Tibial artery (tissue), 4 donors: ENCODE measurements around the gene NR2F6.
"Not testable (repeated sequence)": the region's sequence is repeated elsewhere in the genome, so short reads cannot be mapped to it uniquely, and the experiment has no call there.

Source experiments
- DNase-seq, 2 donors: peaks; one replicate each; pipeline ENCODE4 v3.0.0-alpha.2; 2019
- H3K27ac ChIP-seq, 2 donors: fragments of 200-600 bp; sonication (generic) in 1 of 2; 1 replicate in 1 of 2; 2 replicates in 1 of 2; pipeline ENCODE4 v1.5.1; 2018 to 2019; ENCODE audit warnings: mild to moderate bottlenecking in 1 of 2
- H3K27me3 ChIP-seq, 2 donors: fragments of 200-600 bp; sonication (generic) in 1 of 2; one replicate each; pipeline versions ENCODE4 v1.5.1 to v1.6.0; 2016 to 2019
- H3K36me3 ChIP-seq, 3 donors: fragments of 200-600 bp; sonication (generic) in 2 of 3; one replicate each; pipeline ENCODE4 v1.5.1; 2016 to 2019; ENCODE audit warnings: mild to moderate bottlenecking in 2 of 3
- H3K4me1 ChIP-seq, 4 donors: fragments of 200-600 bp; sonication (generic) in 2 of 4; 1 replicate in 3 of 4; 2 replicates in 1 of 4; pipeline ENCODE4 v1.5.1; 2016 to 2019
- H3K4me3 ChIP-seq, 2 donors: fragments of 200-600 bp; sonication (generic) in 1 of 2; 1 replicate in 1 of 2; 2 replicates in 1 of 2; pipeline ENCODE4 v1.5.1; 2018 to 2019; ENCODE audit warnings: mild to moderate bottlenecking in 2 of 2
- H3K9me3 ChIP-seq, 3 donors: fragments of 200-600 bp; sonication (generic) in 1 of 3; one replicate each; pipeline ENCODE4 v1.5.1; 2016 to 2019
- CTCF ChIP-seq, 2 experiments: fragments of 200-600 bp in 1 of 2; fragments of 450-650 bp in 1 of 2; IDR thresholded peaks; one replicate each; pipeline ENCODE4 v1.5.1; 2017 to 2019; ENCODE audit warnings: antibody characterized with exemption in 2 of 2, mild to moderate bottlenecking in 1 of 2, moderate library complexity in 1 of 2
- intact Hi-C: fragments of 100-400 bp; cut with DNase I; formaldehyde crosslinking; loops from one replicate; pipeline ENCODE4 v1.15.0; 2023; ENCODE audit warnings: low total_unique reads

Gene NR2F6

DNA sequence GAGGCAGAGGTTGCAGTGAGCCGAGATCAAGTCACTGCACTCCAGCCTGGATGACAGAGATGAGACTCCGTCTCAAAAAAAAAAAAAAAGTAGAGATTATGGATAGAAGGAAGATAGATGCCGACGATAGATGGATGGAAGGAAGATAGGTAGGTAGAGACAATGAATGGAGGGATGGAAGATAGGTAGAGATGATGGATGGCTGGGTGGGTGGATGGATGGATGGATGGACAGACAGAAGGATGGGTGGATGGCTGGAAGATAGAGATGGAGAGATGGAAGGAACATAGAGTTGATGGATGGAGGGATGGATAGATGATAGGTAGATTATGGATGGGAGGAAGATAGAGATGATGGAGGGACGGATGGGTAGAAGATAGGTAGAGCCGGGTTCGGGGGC, 49.1 kb downstream of the NR2F6 start:
- no peak overlapping the region for H3K4me3 ChIP-seq
- TF ChIP-seq CTCF (IDR thresholded peaks at IDR 0.05): no peak
- H3K27me3 ChIP-seq: no peaks in the 10 kb centered on the region
- H3K27ac ChIP-seq: no peak overlapping the region
- H3K9me3 ChIP-seq: no peaks in the 10 kb centered on the region
- no peak for DNase-seq
- peaks cover 86 to 100% (median 87%) of the 10 kb centered on the region in 3 donors for H3K36me3 ChIP-seq
- intact Hi-C loops: no loop called here
- H3K4me1 ChIP-seq: no peaks in the 10 kb centered on the region

DNA sequence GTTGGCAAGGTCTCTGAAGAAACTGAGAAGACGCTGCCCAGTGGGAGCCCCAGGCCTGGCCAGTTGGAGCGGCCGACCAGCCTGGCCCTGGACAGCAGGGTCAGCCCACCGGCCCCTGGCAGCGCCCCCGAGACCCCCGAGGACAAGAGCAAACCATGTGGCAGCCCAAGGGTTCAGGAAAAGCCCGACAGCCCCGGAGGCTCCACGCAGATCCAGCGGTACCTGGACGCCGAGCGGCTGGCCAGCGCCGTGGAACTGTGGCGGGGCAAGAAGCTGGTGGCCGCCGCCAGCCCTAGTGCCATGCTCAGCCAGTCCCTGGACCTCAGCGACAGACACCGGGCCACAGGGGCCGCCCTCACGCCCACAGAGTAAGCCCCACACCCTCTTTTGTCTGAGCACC, 50.6 kb downstream of the NR2F6 start:
- no peak for DNase-seq
- TF ChIP-seq CTCF (IDR thresholded peaks at IDR 0.05): no peak
- H3K36me3 ChIP-seq: peaks cover 86 to 100% (median 87%) of the 10 kb centered on the region in 3 donors
- intact Hi-C loops: no loop called here
- H3K4me1 ChIP-seq: no peaks in the 10 kb centered on the region
- no peaks in the 10 kb centered on the region for H3K9me3 ChIP-seq
- H3K27me3 ChIP-seq: no peaks in the 10 kb centered on the region
- no peak overlapping the region for H3K4me3 ChIP-seq
- H3K27ac ChIP-seq: no peak overlapping the region

- Histone ChIP-seq H3K4me3 (no peak overlapping the region), H3K4me1 (no peaks in the 10 kb centered on the region), H3K9me3 (no peaks in the 10 kb centered on the region), H3K36me3 (peaks cover 85 to 100% (median 87%) of the 10 kb centered on the region in 3 donors), H3K27me3 (no peaks in the 10 kb centered on the region), H3K27ac (no peak overlapping the region)
- DNase-seq: no peak
- intact Hi-C loops: no loop called here
- no peak for TF ChIP-seq CTCF (IDR thresholded peaks at IDR 0.05)
These were observed 51.1 kb downstream of the NR2F6 start for GRCh38 chr19:17194608-17195007.

DNA sequence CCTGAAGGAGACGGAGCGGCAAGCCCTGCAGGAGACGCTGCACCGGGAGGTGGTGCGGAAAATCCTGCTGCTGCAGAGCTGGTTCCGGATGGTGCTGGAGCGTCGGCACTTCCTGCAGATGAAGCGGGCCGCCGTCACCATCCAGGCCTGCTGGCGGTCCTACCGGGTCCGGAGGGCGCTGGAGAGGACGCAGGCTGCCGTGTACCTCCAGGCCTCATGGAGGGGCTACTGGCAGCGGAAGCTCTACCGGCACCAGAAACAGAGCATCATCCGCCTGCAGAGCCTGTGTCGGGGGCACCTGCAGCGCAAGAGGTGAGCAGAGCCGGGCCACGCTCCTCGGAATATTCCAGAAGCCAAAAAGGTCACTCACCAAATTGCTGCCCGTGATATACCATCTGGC, 53.0 kb downstream of the NR2F6 start:
- no peak for TF ChIP-seq CTCF (IDR thresholded peaks at IDR 0.05)
- intact Hi-C loops: no loop called here
- Histone ChIP-seq H3K4me1 (no peaks in the 10 kb centered on the region), H3K9me3 (no peaks in the 10 kb centered on the region), H3K36me3 (peaks cover 88 to 100% (median 94%) of the 10 kb centered on the region in 3 donors), H3K4me3 (no peak overlapping the region), H3K27me3 (no peaks in the 10 kb centered on the region), H3K27ac (no peak overlapping the region)
- DNase-seq: no peak

- DNase-seq, intact Hi-C loops, H3K9me3 ChIP-seq, H3K4me1 ChIP-seq, H3K4me3 ChIP-seq, H3K27ac ChIP-seq, H3K27me3 ChIP-seq: not testable (repeated sequence)
- H3K36me3 ChIP-seq: peaks cover 92 to 100% (median 92%) of the 10 kb centered on the region in 3 donors
These were observed 54.0 kb downstream of the NR2F6 start for GRCh38 chr19:17191736-17192135.

DNA sequence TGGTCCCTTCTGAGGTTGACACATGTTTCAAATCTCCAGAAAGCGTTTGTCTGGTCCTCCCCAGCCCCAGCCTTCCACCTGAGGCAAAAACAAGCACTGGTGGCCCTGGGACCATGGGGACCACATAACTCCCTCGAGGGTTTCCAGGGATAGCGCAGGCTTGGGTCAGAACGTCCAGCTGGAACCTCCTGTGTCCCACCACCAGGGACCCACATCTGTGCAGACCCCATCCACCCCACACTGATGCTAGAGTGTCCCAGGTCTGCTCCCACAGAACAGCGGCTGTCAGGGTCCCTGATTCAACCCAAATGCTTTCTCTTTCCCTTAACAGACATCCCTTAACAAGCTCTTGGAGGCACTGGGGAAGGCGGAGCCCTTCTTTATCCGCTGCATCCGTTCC, 60.1 kb downstream of the NR2F6 start:
- intact Hi-C loops: no loop called here
- Histone ChIP-seq H3K9me3 (no peaks in the 10 kb centered on the region), H3K27ac (no peak overlapping the region), H3K36me3 (peaks cover 90 to 100% (median 91%) of the 10 kb centered on the region in 3 donors), H3K4me1 (no peaks in the 10 kb centered on the region), H3K27me3 (no peaks in the 10 kb centered on the region), H3K4me3 (no peak overlapping the region)
- TF ChIP-seq CTCF (IDR thresholded peaks at IDR 0.05): no peak
- no peak for DNase-seq
